Myocyte (in vitro differentiated cells): ENCODE data around the gene MGAT5. TPM values are rescaled to one million over a fixed set of nuclear protein-coding genes. Genes with fewer than 3 reads are reported as not detected.

Experiments
- DNase-seq: peaks from one replicate; pipeline ENCODE4 v3.0.0-alpha.2; 2012; ENCODE audit warnings: low read depth
- total RNA-seq: library from RNA; depleted of rRNA; stranded (reverse); fragments of >200 nt; gene quantifications from 2 replicates; pipeline ENCODE4 v1.2.3, GENCODE V29; 2014

The MGAT5 gene
- total RNA-seq, 1 donor from 2014 or later = 20.0 TPM

GRCh38 chr2:134412639-134412999, 158.7 kb downstream of the MGAT5 start:
- DNase-seq = no peak

GRCh38 chr2:134413430-134413829, 159.6 kb downstream of the MGAT5 start:
- no peak for DNase-seq

GRCh38 chr2:134413912-134414311, 160.0 kb downstream of the MGAT5 start:
- no peak for DNase-seq

GRCh38 chr2:134416018-134416417, 162.1 kb downstream of the MGAT5 start:
- no peak for DNase-seq

- DNase-seq = no peak
Observed at GRCh38 chr2:134416637-134417036, 162.8 kb downstream of the MGAT5 start.

- no peak for DNase-seq
Observed at GRCh38 chr2:134417968-134418582, 164.2 kb downstream of the MGAT5 start.

- DNase-seq = no peak
Observed at GRCh38 chr2:134420259-134420658, 166.4 kb downstream of the MGAT5 start.

GRCh38 chr2:134420920-134421319, 167.0 kb downstream of the MGAT5 start:
- no peak for DNase-seq

GRCh38 chr2:134421556-134422328, 167.9 kb downstream of the MGAT5 start:
- DNase-seq = no peak

- no peak for DNase-seq
Observed at GRCh38 chr2:134425724-134426496, 172.0 kb downstream of the MGAT5 start.

- DNase-seq = no peak
Observed at GRCh38 chr2:134426721-134427120, 172.8 kb downstream of the MGAT5 start.

GRCh38 chr2:134429886-134430285, 176.0 kb downstream of the MGAT5 start:
- DNase-seq = no peak

GRCh38 chr2:134431838-134432434, 178.1 kb downstream of the MGAT5 start:
- DNase-seq = no peak

- DNase-seq = no peak
Observed at GRCh38 chr2:134432435-134432883, 178.6 kb downstream of the MGAT5 start.

GRCh38 chr2:134433469-134433868, 179.6 kb downstream of the MGAT5 start:
- no peak for DNase-seq

GRCh38 chr2:134433979-134434378, 180.1 kb downstream of the MGAT5 start:
- no peak for DNase-seq

- no peak for DNase-seq
Observed at GRCh38 chr2:134435505-134435904, 181.6 kb downstream of the MGAT5 start.

GRCh38 chr2:134435936-134436335, 182.1 kb downstream of the MGAT5 start:
- DNase-seq = no peak

- no peak for DNase-seq
Observed at GRCh38 chr2:134436706-134437105, 182.8 kb downstream of the MGAT5 start.

GRCh38 chr2:134438371-134438770, 184.5 kb downstream of the MGAT5 start:
- no peak for DNase-seq

GRCh38 chr2:134440336-134440909, 186.6 kb downstream of the MGAT5 start:
- no peak for DNase-seq
